HG03196 (cell line): ENCODE data around the gene MDH1.

Experiments used
- ATAC-seq: cut with Tn5 transposase; IDR thresholded peaks from one replicate; pipeline ENCODE4 v1.9.1; 2021; ENCODE audit not compliant: unreplicated experiment

The MDH1 gene

DNA sequence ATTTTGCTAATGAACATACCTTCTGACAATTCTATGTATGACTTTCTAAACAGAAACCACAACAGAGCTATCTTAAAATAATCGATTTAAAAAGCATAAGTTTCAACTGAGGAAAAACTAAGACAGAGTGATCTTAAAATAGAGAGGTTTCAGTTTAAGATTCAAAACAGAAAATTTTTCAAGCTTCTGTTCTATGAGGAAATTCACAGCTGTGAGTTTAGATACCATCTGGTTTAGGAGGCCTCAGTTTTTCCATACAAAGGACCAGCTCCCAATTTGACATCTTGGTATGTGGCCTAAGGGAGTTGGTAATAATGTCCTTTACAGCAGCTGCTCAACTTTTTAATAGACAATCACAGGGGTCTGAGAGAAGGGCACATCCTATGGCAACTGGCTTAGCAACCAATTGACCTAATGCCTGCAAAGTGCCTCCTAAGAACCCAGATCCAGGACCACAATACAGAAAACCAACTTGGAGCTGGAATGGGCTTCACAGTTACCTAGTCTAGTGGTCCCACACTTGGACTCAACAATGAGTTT, 39.7 kb downstream of the MDH1 start:
- ATAC-seq = no peak

GRCh38 chr2:63631501-63631900, 42.7 kb downstream of the MDH1 start:
- ATAC-seq = no peak

GRCh38 chr2:63632382-63632781, 43.6 kb downstream of the MDH1 start:
- no peak for ATAC-seq

GRCh38 chr2:63639344-63639743, 50.6 kb downstream of the MDH1 start:
- no peak for ATAC-seq

GRCh38 chr2:63642946-63643345, 54.2 kb downstream of the MDH1 start:
- ATAC-seq = no peak

DNA sequence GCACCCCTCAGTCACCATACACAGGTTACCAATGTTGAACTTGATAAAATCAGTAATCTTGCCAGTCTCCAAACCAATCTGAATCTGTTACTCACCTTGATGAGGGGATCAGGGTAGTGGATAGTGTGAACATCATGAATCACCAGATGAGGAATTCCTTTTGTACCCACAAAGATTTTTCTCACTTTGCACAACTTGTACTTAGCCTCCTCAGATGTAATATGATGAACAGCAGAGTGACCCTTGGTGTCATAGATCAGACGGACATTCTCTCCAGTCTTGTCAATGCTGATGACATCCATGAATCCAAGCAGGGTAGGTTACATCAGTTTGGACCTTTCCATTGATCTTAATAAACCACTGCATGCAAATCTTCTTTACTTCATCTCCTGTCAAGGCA, 54.7 kb downstream of the MDH1 start:
- no peak for ATAC-seq

- ATAC-seq = no peak
Measured at GRCh38 chr2:63648632-63649031, 59.9 kb downstream of the MDH1 start.

- no peak for ATAC-seq
Measured at GRCh38 chr2:63649829-63650228, 61.1 kb downstream of the MDH1 start.

DNA sequence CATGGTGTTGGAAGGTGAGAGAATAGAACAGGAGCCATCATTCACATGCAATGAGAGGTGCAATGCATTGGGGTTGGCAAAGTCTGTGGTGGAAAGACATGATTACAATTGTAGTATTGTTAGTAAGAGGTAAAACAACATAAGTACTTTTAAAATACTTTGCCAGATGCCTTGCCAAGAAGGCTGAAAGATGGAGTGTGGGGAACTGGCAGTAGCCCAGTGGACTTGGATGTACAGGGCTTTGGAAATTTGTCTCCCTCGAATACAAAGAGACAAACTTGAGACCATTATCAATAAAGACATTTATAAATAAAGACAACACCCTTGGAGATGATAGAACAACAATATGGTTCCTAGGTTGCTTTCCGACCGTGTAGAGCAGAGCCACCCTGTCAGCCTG, 62.0 kb downstream of the MDH1 start:
- no peak for ATAC-seq

GRCh38 chr2:63651356-63651755, 62.6 kb downstream of the MDH1 start:
- no peak for ATAC-seq

DNA sequence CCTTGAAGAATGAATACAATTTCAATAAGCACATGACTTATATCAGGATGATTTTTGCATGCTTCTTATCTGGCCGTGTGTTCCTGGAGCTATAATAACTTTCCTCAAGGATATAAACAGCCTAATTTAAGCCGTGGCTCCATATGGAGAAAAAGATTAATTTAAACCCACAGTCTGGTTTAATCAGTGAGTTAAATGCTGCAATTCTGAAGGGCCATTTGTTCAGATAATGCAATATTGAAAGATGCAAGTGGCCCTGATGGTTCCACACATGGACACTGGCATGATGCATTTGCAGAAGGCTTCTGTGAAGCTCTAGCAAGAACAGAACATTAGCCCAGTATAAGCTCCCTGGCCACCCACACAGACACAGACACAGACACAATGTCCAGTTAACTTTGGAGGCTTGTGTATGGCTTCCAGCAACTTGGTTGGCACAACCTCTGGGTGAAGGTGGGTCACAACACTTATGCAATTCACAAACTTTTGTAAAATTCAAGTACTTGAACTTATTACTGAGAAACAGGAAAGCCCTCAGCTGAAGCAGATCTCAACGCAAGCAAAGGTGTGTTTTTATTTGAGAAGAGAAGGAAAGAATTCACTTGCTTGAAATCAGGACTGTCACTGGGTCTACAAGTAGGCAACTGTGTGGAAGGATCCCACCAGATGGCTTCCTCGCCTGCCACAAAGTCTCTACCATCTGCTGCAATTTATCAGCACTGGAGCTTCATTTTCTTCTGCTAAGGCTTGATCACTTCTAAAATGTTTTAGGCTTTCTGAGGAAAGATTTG, 63.3 kb downstream of the MDH1 start:
- no peak for ATAC-seq

DNA sequence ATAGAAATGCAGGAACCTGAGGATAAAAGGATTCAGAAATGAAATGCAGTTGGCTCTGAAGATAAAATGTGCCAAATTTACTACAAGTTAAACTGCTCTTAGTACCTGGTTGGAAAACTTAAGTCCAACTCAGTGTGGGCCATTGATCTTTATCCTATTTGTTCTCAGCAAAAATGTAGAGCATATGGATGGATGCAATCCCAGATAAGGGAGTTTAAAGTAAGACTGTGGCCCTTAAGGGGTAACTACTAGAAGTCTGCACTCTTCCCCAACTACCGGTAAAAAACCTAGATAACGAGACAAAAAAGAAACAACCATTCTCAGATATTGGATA, 63.9 kb downstream of the MDH1 start:
- ATAC-seq = no peak

- ATAC-seq = no peak
Measured at GRCh38 chr2:63654959-63655358, 66.2 kb downstream of the MDH1 start.
